ENCODE results near the gene TNNT3.

The TNNT3 gene

GRCh38 chr11:1935156-1936071, 15.9 kb downstream of the TNNT3 start:
- DNase-seq (ENCODE audit: low read depth, low spot score), result no peak

- no peak for DNase-seq (ENCODE audit: low read depth, low spot score)
Measured at GRCh38 chr11:1936072-1936780, 16.7 kb downstream of the TNNT3 start.

DNA sequence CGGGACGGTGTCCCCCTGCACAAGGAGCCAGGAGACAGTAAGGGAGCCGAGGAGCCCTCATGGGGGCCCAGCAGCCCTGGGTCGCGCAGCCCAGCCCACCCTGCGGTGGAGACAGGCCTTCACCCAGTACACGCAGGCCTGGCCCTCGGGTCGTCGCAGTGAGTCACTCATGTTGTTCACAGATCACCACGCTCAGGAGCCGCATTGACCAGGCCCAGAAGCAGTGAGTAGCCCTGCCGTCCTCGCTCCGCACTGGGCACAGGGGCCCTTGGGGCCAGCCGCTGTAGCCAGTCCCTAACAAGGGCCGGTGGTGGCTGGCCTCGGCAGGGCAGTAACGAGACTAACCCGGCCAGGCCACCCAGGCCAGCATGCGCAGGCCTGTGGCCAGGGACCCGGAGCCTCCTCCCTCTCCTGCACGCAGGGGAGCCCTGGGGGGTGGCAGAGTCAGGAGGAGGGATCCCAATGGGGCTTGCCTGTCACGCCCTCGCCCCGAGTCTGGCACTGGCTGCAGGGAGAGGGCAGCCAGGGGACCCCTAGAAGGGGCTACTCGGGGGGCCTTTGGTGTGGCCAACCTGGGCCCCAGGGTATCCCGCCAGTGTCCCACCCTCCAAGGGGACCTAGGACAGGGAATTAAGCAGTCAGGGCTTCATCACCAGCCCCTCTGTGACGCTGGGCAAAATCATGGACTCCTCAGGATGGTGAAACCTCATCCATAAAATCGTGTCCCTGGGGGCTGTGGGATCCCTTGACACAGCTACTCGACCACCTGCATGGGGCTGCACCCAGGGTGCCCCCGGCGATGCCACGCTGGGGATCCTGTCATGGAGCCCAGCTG, 17.5 kb downstream of the TNNT3 start:
- DNase-seq (ENCODE audit: low read depth, low spot score), result no peak

- no peak for DNase-seq (ENCODE audit: low read depth, low spot score)
Measured at GRCh38 chr11:1937616-1938342, 18.3 kb downstream of the TNNT3 start.

DNA sequence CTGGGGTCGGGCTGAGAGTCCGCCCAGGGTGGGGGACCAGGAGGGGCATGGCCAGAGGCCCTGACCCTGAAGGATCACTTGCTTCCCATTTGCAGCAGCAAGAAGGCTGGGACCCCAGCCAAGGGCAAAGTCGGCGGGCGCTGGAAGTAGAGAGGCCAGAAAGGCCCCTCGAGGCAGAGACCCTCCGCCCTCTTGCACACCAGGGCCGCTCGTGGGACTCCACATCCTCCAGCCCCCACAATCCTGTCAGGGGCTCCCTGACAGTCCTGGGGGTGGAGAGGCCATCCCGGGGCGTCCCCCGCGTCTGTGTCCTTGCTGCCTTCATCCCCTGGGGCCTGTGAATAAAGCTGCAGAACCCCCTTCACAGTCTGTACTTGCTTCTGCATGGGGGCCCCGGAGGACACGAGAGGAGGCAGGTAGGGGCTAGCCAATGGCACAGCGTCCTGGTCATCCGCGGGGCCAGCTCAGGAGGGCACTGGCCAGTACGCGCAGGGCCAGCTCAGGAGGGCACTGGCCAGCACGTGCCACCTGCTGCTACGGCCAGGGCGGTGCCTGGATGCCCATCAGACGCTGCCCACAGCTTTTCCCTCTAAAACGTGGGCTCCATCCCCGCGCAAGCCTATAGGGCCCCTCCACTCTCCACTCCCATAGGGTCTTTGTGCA, 19.0 kb downstream of the TNNT3 start:
- no peak for DNase-seq (ENCODE audit: low read depth, low spot score)

GRCh38 chr11:1939006-1939625, 19.6 kb downstream of the TNNT3 start:
- DNase-seq (ENCODE audit: low read depth, low spot score), result no peak

DNA sequence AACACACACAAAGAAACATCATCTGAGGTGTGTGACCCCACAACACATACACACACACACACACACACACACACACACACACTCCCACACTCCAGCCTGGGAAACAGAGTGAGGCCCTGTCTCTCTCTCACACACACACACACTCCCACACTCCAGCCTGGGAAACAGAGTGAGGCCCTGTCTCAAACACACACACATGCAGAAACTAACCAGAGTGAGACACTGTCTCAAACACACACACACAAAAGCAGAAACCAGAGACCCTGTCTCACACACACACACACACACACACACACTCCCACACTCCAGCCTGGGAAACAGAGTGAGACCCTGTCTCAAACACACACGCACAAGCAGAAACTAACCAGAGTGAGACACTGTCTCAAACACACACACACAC, 20.3 kb downstream of the TNNT3 start:
- peak; percentile 34 for DNase-seq (ENCODE audit: low read depth, low spot score)

GRCh38 chr11:1942558-1943260, 23.2 kb downstream of the TNNT3 start:
- DNase-seq (ENCODE audit: low read depth, low spot score), result no peak

GRCh38 chr11:1943576-1943975, 24.1 kb downstream of the TNNT3 start:
- no peak for DNase-seq (ENCODE audit: low read depth, low spot score)

GRCh38 chr11:1943977-1944376, 24.5 kb downstream of the TNNT3 start:
- DNase-seq (ENCODE audit: low read depth, low spot score), result peak; percentile 31

- no peak for DNase-seq (ENCODE audit: low read depth, low spot score)
Measured at GRCh38 chr11:1946812-1947484, 27.4 kb downstream of the TNNT3 start, which contains the start of gene MRPL23. Gene MRPL23 (plus strand): TSS chr11:1947332. CDS start chr11:1947363, 31 bp downstream.

- DNase-seq (ENCODE audit: low read depth, low spot score), result no peak
Measured at GRCh38 chr11:1947592-1948237, 28.2 kb downstream of the TNNT3 start.

DNA sequence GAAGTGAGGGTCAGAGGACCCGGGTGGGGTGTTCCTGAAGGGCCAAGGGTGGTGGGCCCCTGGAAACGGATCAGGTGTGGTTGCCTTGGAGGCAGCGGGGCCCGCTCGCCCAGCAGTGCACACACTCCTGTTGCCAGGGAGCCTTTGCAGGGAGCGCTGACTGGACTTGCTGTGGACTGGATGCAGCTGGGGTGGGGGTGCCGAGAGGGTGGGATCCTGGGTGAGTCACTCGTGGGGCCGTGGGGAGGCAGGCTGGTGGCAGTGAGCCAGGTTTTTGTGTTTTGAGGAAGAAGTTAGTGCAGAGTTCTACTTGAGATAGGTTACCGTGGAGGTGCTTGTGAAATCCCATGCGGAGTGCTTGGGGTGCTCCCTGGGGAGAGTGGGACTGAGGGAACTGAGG, 28.9 kb downstream of the TNNT3 start:
- DNase-seq (ENCODE audit: low read depth, low spot score), result no peak

DNA sequence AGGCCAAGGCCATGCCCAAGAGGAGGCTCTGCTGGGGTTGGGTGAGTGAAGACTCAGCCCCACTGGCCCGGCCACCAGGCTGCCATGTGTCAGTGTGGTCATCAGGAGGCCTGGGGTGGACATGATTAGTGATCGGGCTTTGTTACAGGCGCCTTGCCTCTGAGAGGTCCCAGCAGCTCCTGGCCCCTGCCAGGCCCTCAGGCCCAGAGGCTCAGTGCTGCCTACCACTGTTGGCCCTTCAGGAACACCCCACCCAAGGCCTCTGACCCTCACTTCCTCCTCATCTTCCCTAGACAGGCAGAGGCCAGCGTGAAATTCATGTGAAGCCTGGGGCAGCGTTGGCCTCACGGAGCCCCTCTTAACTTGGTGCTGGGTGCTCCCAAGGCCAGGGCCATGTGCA, 29.8 kb downstream of the TNNT3 start:
- no peak for DNase-seq (ENCODE audit: low read depth, low spot score)

GRCh38 chr11:1949922-1950321, 30.4 kb downstream of the TNNT3 start:
- no peak for DNase-seq (ENCODE audit: low read depth, low spot score)

GRCh38 chr11:1952806-1953482, 33.4 kb downstream of the TNNT3 start:
- DNase-seq (ENCODE audit: low read depth, low spot score), result no peak

- no peak for DNase-seq (ENCODE audit: low read depth, low spot score)
Measured at GRCh38 chr11:1953489-1954266, 34.2 kb downstream of the TNNT3 start.
